Uterus (tissue), 4 donors: ENCODE measurements around the gene DIDO1. TPM values are rescaled to one million over a fixed set of nuclear protein-coding genes. Genes with fewer than 3 reads are reported as not detected.

Experiments
- DNase-seq, 2 donors: peaks; one replicate each; pipeline ENCODE4 v3.0.0-alpha.2; 2019 to 2020
- H3K27ac ChIP-seq, 2 donors: fragments of 200-600 bp; sonication (generic); 1 replicate in 1 of 2; 2 replicates in 1 of 2; pipeline ENCODE4 v1.5.1; 2016 to 2018
- H3K27me3 ChIP-seq, 2 donors: fragments of 200-600 bp; sonication (generic); one replicate each; pipeline ENCODE4 v1.5.1; 2018 to 2019; ENCODE audit warnings: control low read depth in 1 of 2
- H3K36me3 ChIP-seq, 2 donors: fragments of 200-600 bp; sonication (generic); one replicate each; pipeline ENCODE4 v1.5.1; 2019; ENCODE audit warnings: control low read depth in 1 of 2
- H3K4me1 ChIP-seq, 2 donors: fragments of 200-600 bp; sonication (generic); one replicate each; pipeline ENCODE4 v1.5.1; 2018 to 2019; ENCODE audit warnings: control low read depth in 1 of 2
- H3K4me3 ChIP-seq, 2 donors: fragments of 200-600 bp; sonication (generic); 1 replicate in 1 of 2; 2 replicates in 1 of 2; pipeline ENCODE4 v1.5.1; 2018 to 2019; ENCODE audit warnings: mild to moderate bottlenecking in 1 of 2
- H3K9me3 ChIP-seq, 2 donors: fragments of 200-600 bp; sonication (generic); one replicate each; pipeline ENCODE4 v1.5.1; 2019; ENCODE audit warnings: control low read depth in 1 of 2
- POLR2A ChIP-seq, 2 donors: fragments of 450-650 bp; IDR thresholded peaks; one replicate each; pipeline ENCODE4 v1.6.1; 2016; ENCODE audit warnings: antibody characterized with exemption in 2 of 2, mild to moderate bottlenecking in 1 of 2, moderate library complexity in 1 of 2
- intact Hi-C: fragments of 100-400 bp; cut with DNase I; formaldehyde crosslinking; loops from one replicate; pipeline ENCODE4 v1.15.1; 2023; ENCODE audit warnings: low total_unique reads
- total RNA-seq, 4 donors: library from RNA; depleted of rRNA in 3 of 4; stranded (reverse); fragments of >200 nt in 3 of 4; gene quantifications; one replicate each; pipeline versions ENCODE4 v1.1.0 to v1.2.4, GENCODE V29; 2014 to 2023
- TF ChIP-seq, protein P1 (sequence below), 4 experiments: fragments of 200-600 bp in 2 of 4; fragments of 450-650 bp in 2 of 4; sonication (generic) in 2 of 4; IDR thresholded peaks; one replicate each; pipeline ENCODE4 v1.5.1; 2016 to 2019; ENCODE audit warnings: antibody characterized with exemption in 4 of 4, mild to moderate bottlenecking in 2 of 4, moderate library complexity in 1 of 4
- donor health status: DM: yes; HTN: yes; CAD: no.

Gene DIDO1
- total RNA-seq, 4 donors from 2014 or later = 20.9 to 92.8 (median 78.8) TPM

DNA sequence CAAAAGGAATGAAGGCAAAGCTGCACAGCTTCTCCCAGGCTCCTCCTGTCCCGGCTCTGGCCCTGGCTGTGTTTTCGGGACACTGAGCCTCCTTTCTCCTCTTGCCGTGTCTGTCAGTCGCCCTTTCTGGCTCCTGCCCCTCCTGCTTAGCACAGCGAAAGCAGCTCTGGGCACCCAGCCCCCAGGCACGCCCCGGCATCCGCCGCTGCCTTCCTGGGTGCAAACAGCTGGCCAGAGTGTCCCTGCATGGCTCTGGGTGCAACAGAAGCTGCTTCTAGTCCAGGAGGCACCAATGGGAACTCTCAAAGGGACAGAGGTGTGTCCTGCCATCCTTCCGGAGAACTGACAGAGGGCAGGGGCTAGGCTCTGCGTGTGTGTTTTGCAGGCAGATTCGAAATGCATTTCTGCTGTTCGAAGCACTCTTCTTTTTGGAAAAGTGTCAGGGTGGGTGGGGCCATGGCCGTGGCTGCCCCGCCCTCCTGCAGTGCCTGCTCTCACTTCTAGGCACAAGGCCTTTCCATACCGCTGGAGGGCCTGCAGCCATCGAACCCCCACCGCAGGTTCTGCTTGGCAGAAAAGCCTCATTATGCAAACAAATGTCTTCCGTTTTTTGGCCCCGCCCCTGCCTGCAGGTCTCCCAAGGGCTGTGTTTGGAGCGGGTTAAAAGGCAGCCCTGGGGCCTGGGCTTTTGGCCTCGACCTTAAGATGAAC, 93.9 kb downstream of the DIDO1 start:
- intact Hi-C loops = no loop called here
- Histone ChIP-seq H3K27ac (no peak overlapping the region), H3K4me3 (no peak overlapping the region)

DNA sequence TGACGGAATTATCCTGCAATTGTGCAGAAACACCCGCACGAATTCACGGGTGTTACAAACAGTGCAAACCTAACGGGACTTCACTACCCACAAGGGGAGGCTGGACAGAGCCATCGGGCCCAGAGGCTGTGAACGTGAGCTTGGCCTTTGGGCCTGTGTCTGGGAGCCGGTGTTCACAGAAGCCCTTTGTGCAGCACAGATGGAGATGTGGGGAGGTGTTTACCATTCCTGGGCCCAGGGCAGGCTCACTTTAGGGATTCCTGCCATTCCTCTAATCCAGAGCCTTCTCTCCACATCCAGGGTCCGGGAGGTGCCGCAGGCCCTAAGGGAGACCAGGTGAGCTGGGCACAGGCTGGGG, 94.5 kb downstream of the DIDO1 start:
- H3K4me3 ChIP-seq = no peak overlapping the region
- no peaks in the 10 kb centered on the region for H3K9me3 ChIP-seq
- no peaks in the 10 kb centered on the region for H3K4me1 ChIP-seq
- no peaks in the 10 kb centered on the region for H3K36me3 ChIP-seq
- H3K27ac ChIP-seq = no peak overlapping the region
- no peak for DNase-seq
- intact Hi-C loops = no loop called here
- H3K27me3 ChIP-seq = no peaks in the 10 kb centered on the region
- TF ChIP-seq, protein P1, sequence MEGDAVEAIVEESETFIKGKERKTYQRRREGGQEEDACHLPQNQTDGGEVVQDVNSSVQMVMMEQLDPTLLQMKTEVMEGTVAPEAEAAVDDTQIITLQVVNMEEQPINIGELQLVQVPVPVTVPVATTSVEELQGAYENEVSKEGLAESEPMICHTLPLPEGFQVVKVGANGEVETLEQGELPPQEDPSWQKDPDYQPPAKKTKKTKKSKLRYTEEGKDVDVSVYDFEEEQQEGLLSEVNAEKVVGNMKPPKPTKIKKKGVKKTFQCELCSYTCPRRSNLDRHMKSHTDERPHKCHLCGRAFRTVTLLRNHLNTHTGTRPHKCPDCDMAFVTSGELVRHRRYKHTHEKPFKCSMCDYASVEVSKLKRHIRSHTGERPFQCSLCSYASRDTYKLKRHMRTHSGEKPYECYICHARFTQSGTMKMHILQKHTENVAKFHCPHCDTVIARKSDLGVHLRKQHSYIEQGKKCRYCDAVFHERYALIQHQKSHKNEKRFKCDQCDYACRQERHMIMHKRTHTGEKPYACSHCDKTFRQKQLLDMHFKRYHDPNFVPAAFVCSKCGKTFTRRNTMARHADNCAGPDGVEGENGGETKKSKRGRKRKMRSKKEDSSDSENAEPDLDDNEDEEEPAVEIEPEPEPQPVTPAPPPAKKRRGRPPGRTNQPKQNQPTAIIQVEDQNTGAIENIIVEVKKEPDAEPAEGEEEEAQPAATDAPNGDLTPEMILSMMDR (IDR thresholded peaks at IDR 0.05) = no peak
- no peak for TF ChIP-seq POLR2A (IDR thresholded peaks at IDR 0.05)

More for the DNA sequence above, 93.9 kb downstream of the DIDO1 start:
- Histone ChIP-seq H3K9me3 (no peaks in the 10 kb centered on the region), H3K36me3 (no peaks in the 10 kb centered on the region), H3K27me3 (no peaks in the 10 kb centered on the region), H3K4me1 (no peaks in the 10 kb centered on the region)
- no peak for DNase-seq
- TF ChIP-seq, protein P1 (IDR thresholded peaks at IDR 0.05) = no peak
- no peak for TF ChIP-seq POLR2A (IDR thresholded peaks at IDR 0.05)

DNA sequence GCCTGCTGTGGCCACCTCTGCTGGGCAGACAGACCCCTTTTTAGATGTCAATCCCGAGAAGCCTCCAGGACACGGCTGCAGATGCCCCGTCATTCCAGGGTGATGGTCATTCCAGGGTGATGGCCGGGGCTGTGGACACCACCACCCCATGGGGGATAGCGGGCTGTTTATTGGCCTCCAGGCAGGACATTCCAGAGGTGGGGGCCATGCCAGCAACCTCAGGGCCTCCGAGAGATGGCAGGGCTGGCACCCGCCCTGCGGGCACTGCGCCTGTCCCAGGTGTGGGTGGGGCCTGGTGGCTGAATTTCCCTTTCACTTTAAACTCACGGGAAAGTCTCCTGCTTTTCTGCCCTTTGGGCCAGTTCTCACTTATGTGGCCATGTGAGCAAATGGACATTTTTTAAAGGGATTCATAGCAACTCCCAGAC, 94.9 kb downstream of the DIDO1 start:
- H3K4me3 ChIP-seq = no peak overlapping the region
- no peaks in the 10 kb centered on the region for H3K9me3 ChIP-seq
- H3K27me3 ChIP-seq = no peaks in the 10 kb centered on the region
- TF ChIP-seq, protein P1 (IDR thresholded peaks at IDR 0.05) = no peak
- H3K27ac ChIP-seq = no peak overlapping the region
- no peak for DNase-seq
- no peaks in the 10 kb centered on the region for H3K36me3 ChIP-seq
- intact Hi-C loops = no loop called here
- no peaks in the 10 kb centered on the region for H3K4me1 ChIP-seq

DNA sequence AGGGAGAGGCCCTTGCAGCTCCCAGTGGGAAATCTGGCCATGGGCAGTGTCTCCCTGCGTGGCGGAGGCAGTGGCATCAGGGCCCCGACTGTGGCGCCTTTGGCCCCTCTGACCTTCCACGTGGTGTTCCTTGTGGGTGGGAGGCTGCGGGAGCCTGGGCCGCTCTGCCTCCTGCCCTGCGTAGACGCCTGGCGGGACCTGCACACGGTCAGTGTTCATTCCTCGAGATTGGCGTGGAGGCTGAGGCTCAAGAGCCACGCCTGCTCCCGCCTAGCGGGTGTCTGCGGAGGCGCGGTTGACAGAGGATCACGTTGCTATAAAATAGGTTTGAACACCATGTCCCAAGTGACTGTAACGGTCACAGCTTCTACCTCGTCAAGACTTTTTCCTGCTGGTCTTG, 95.5 kb downstream of the DIDO1 start:
- Histone ChIP-seq H3K4me1 (no peaks in the 10 kb centered on the region), H3K4me3 (no peak overlapping the region), H3K36me3 (no peaks in the 10 kb centered on the region), H3K27me3 (no peaks in the 10 kb centered on the region), H3K9me3 (no peaks in the 10 kb centered on the region), H3K27ac (no peak overlapping the region)
- DNase-seq = no peak
- intact Hi-C loops = no loop called here
- no peak for TF ChIP-seq POLR2A (IDR thresholded peaks at IDR 0.05)
- TF ChIP-seq, protein P1 (IDR thresholded peaks at IDR 0.05) = no peak

DNA sequence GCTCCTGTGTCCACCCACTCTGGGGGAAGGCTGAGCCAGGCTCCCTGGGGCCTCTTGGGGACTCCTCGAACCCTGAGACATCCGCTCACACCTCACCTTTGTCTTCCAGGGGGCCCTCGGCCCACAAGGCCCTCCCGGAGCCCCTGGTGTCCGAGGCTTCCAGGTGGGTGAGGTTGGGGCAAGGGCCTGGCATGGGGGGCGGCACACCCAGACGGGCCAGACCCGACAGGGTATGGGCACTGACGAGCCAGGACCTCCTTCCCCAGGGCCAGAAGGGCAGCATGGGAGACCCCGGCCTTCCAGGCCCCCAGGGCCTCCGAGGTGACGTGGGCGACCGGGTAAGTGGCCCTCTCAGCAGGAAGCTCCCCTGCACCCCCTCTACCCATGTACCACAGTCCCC, 96.1 kb downstream of the DIDO1 start:
- no peaks in the 10 kb centered on the region for H3K27me3 ChIP-seq
- DNase-seq = no peak
- no peaks in the 10 kb centered on the region for H3K9me3 ChIP-seq
- no peak overlapping the region for H3K27ac ChIP-seq
- TF ChIP-seq, protein P1 (IDR thresholded peaks at IDR 0.05) = no peak
- no peak for TF ChIP-seq POLR2A (IDR thresholded peaks at IDR 0.05)
- no peak overlapping the region for H3K4me3 ChIP-seq
- intact Hi-C loops = no loop called here
- H3K4me1 ChIP-seq = no peaks in the 10 kb centered on the region
- no peaks in the 10 kb centered on the region for H3K36me3 ChIP-seq
